GM12801 (cell line): Measurements from ENCODE around the gene IFNL1.
"Not testable (repeated sequence)": the region's sequence is repeated elsewhere in the genome, so short reads cannot be mapped to it uniquely, and the experiment has no call there.

Experiments used
- CTCF ChIP-seq: IDR thresholded peaks from one replicate; pipeline ENCODE4 v1.5.1; 2011; ENCODE audit warnings: control low read depth; ENCODE audit not compliant: insufficient read length; ENCODE audit errors: extremely low read depth

The IFNL1 gene

GRCh38 chr19:39264306-39265290 is 31.6 kb upstream of the IFNL1 start:
- no peak for TF ChIP-seq CTCF

- TF ChIP-seq CTCF, result no peak
These were observed 30.8 kb upstream of the IFNL1 start for GRCh38 chr19:39265321-39265916.

- TF ChIP-seq CTCF, result not testable (repeated sequence)
These were observed 28.1 kb upstream of the IFNL1 start, which contains the start of gene IFNL2 for GRCh38 chr19:39268085-39268484. Gene IFNL2 (plus strand): TSS chr19:39268396. CDS start chr19:39268569, 173 bp downstream.

GRCh38 chr19:39270036-39270871 is 26.0 kb upstream of the IFNL1 start:
- TF ChIP-seq CTCF, result no peak

GRCh38 chr19:39275578-39275977 is 20.6 kb upstream of the IFNL1 start:
- no peak for TF ChIP-seq CTCF

- no peak for TF ChIP-seq CTCF
These were observed 19.5 kb upstream of the IFNL1 start for GRCh38 chr19:39276740-39277139.

- no peak for TF ChIP-seq CTCF
These were observed 18.6 kb upstream of the IFNL1 start for GRCh38 chr19:39277598-39277997.
